Measurements from ENCODE around the gene GPC1.

DNA sequence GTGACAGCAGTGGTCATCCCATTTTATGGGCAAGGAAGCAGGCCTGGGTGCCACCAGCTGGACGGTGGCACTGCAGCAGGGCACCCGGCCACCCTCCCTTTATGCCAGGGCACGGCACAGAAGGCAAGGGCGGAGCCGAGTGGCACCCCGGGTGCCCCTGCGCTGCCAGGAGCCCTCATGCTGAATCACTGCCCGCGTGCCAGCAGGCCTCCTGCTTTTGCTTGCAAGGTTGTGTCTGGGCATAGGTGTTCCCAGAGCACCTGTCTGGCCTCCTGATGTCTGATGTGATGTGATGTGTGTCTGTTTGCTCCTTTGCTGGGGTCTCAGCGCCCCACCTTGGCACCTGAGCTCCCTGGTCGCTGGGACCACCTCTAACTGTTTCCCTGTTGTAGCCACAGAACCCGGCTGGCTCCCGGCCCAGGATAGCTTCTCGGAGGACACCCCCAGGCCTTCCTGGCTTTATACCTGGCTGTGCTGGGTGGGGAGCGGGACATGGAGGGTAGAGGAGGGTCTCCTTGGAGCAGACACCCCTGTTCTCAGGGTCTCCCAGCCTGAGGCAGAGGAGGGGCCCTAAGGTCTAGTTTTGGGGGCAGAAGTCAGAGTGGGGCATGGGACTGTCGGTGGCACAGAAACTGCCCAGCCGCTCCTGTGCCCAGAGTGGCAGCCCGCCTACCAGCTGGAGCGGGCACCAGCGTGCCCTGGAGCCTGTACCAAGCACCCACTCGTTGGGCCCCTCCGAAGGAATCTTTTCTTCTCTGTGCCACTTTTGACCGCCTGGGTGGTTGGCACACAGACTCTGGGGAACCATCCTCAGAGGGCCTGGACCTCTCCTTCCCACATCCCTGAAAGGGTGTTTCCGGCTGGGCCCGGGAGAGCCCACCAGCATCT lies 3.6 kb downstream of the GPC1 start:
- no peak for TF ChIP-seq MAFK (IDR thresholded peaks at IDR 0.05; ENCODE audit: low read depth, low read length)
- no peak for TF ChIP-seq FOS (IDR thresholded peaks at IDR 0.05; ENCODE audit: low read depth, low read length)
- TF ChIP-seq, protein P1, sequence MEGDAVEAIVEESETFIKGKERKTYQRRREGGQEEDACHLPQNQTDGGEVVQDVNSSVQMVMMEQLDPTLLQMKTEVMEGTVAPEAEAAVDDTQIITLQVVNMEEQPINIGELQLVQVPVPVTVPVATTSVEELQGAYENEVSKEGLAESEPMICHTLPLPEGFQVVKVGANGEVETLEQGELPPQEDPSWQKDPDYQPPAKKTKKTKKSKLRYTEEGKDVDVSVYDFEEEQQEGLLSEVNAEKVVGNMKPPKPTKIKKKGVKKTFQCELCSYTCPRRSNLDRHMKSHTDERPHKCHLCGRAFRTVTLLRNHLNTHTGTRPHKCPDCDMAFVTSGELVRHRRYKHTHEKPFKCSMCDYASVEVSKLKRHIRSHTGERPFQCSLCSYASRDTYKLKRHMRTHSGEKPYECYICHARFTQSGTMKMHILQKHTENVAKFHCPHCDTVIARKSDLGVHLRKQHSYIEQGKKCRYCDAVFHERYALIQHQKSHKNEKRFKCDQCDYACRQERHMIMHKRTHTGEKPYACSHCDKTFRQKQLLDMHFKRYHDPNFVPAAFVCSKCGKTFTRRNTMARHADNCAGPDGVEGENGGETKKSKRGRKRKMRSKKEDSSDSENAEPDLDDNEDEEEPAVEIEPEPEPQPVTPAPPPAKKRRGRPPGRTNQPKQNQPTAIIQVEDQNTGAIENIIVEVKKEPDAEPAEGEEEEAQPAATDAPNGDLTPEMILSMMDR (conservative IDR thresholded peaks at IDR 0.05; ENCODE audit: low read depth, low read length) = no peak
- TF ChIP-seq POLR2A (IDR thresholded peaks at IDR 0.05; ENCODE audit: low read depth, low read length) = no peak
